Ascending aorta (tissue), 2 donors: ENCODE measurements around the gene C2CD3. TPM values are rescaled to one million over a fixed set of nuclear protein-coding genes. Genes with fewer than 3 reads are reported as not detected.
"Not testable (repeated sequence)": the region's sequence is repeated elsewhere in the genome, so short reads cannot be mapped to it uniquely, and the experiment has no call there.

Experiments used
- DNase-seq, 2 donors: peaks; one replicate each; pipeline ENCODE4 v3.0.0-alpha.2; 2019; ENCODE audit warnings: low spot score in 2 of 2
- H3K27ac ChIP-seq, 2 donors: fragments of 200-600 bp; sonication (generic); one replicate each; pipeline ENCODE4 v1.5.1; 2016 to 2017; ENCODE audit warnings: mild to moderate bottlenecking in 1 of 2
- H3K27me3 ChIP-seq: fragments of 200-600 bp; sonication (generic); one replicate; pipeline ENCODE4 v1.5.1; 2017
- H3K36me3 ChIP-seq, 2 donors: fragments of 200-600 bp; sonication (generic); one replicate each; pipeline ENCODE4 v1.5.1; 2016
- H3K4me1 ChIP-seq, 2 donors: fragments of 200-600 bp; sonication (generic); one replicate each; pipeline ENCODE4 v1.5.1; 2016 to 2017; ENCODE audit warnings: mild to moderate bottlenecking in 1 of 2
- H3K4me3 ChIP-seq, 2 donors: fragments of 200-600 bp; sonication (generic); one replicate each; pipeline ENCODE4 v1.5.1; 2016 to 2017; ENCODE audit warnings: mild to moderate bottlenecking in 1 of 2
- H3K9me3 ChIP-seq, 2 donors: fragments of 200-600 bp; sonication (generic); one replicate each; pipeline ENCODE4 v1.5.1; 2016
- CTCF ChIP-seq, 3 experiments: fragments of 200-600 bp in 2 of 3; fragments of 450-650 bp in 1 of 3; sonication (generic) in 2 of 3; IDR thresholded peaks; one replicate each; pipeline ENCODE4 v1.5.1; 2016 to 2019; ENCODE audit warnings: antibody characterized with exemption in 3 of 3, mild to moderate bottlenecking in 1 of 3, moderate library complexity in 1 of 3
- intact Hi-C: fragments of 100-400 bp; cut with DNase I; formaldehyde crosslinking; loops from one replicate; pipeline ENCODE4 v1.15.1; 2023
- total RNA-seq: library from RNA; depleted of rRNA; stranded (reverse); fragments of >200 nt; gene quantifications from one replicate; pipeline ENCODE4 v1.1.0, GENCODE V29; 2016

The C2CD3 gene
- total RNA-seq, 1 donor from 2014 or later: 11.4 TPM

GRCh38 chr11:74133436-74133835 lies 37.4 kb downstream of the C2CD3 start:
- TF ChIP-seq CTCF (IDR thresholded peaks at IDR 0.05): no peak
- peaks cover 9 to 32% of the 10 kb centered on the region in 2 donors for H3K36me3 ChIP-seq
- intact Hi-C loops: no loop called here

GRCh38 chr11:74132833-74133232 lies 38.0 kb downstream of the C2CD3 start:
- DNase-seq: no peak
- Histone ChIP-seq H3K27ac (no peak overlapping the region), H3K27me3 (no peaks in the 10 kb centered on the region), H3K4me1 (no peaks in the 10 kb centered on the region), H3K4me3 (no peak overlapping the region), H3K36me3 (peaks cover 9 to 32% of the 10 kb centered on the region in 2 donors), H3K9me3 (no peaks in the 10 kb centered on the region)
- TF ChIP-seq CTCF (IDR thresholded peaks at IDR 0.05): no peak
- intact Hi-C loops: no loop called here

More at GRCh38 chr11:74133436-74133835, 37.4 kb downstream of the C2CD3 start:
- DNase-seq: no peak
- H3K9me3 ChIP-seq: no peaks in the 10 kb centered on the region
- no peaks in the 10 kb centered on the region for H3K27me3 ChIP-seq
- no peak overlapping the region for H3K27ac ChIP-seq
- no peak overlapping the region for H3K4me3 ChIP-seq
- peaks cover 0 to under 1% of the 10 kb centered on the region in 2 donors for H3K4me1 ChIP-seq

- H3K27me3 ChIP-seq, H3K27ac ChIP-seq, H3K9me3 ChIP-seq, H3K4me3 ChIP-seq, H3K4me1 ChIP-seq, DNase-seq, intact Hi-C loops: not testable (repeated sequence)
- peaks cover 9 to 32% of the 10 kb centered on the region in 2 donors for H3K36me3 ChIP-seq
Observed at GRCh38 chr11:74129121-74129520, 41.7 kb downstream of the C2CD3 start.

GRCh38 chr11:74123008-74123448 lies 47.8 kb downstream of the C2CD3 start:
- no peaks in the 10 kb centered on the region for H3K27me3 ChIP-seq
- no peak for DNase-seq
- intact Hi-C loops: no loop called here
- H3K9me3 ChIP-seq: no peaks in the 10 kb centered on the region
- no peak for TF ChIP-seq CTCF (IDR thresholded peaks at IDR 0.05)
- H3K4me1 ChIP-seq: no peaks in the 10 kb centered on the region
- peaks cover 7 to 8% of the 10 kb centered on the region in 2 donors for H3K36me3 ChIP-seq
- H3K4me3 ChIP-seq: no peak overlapping the region
- H3K27ac ChIP-seq: no peak overlapping the region

- Histone ChIP-seq H3K27ac (no peak overlapping the region), H3K27me3 (no peaks in the 10 kb centered on the region), H3K4me3 (no peak overlapping the region), H3K36me3 (peaks cover 13% of the 10 kb centered on the region in 2 donors), H3K9me3 (no peaks in the 10 kb centered on the region), H3K4me1 (no peaks in the 10 kb centered on the region)
- no peak for DNase-seq
- TF ChIP-seq CTCF (IDR thresholded peaks at IDR 0.05): no peak
- intact Hi-C loops: no loop called here
Observed at GRCh38 chr11:74121804-74122203, 49.0 kb downstream of the C2CD3 start.

GRCh38 chr11:74120260-74121035 lies 50.4 kb downstream of the C2CD3 start:
- H3K4me1 ChIP-seq, H3K27me3 ChIP-seq, intact Hi-C loops, H3K4me3 ChIP-seq, H3K9me3 ChIP-seq, DNase-seq, H3K27ac ChIP-seq: not testable (repeated sequence)
- H3K36me3 ChIP-seq: peaks cover 13 to 23% of the 10 kb centered on the region in 2 donors
